GM19463 (cell line): ENCODE measurements around the gene THBS1.

ENCODE experiments used
- ATAC-seq: cut with Tn5 transposase; IDR thresholded peaks from one replicate; pipeline ENCODE4 v1.9.1; 2021; ENCODE audit warnings: mild to moderate bottlenecking, moderate library complexity; ENCODE audit not compliant: unreplicated experiment

THBS1 gene

GRCh38 chr15:39580485-39581241 lies at the start of gene THBS1:
Gene THBS1 (plus strand): TSS chr15:39581079. CDS start chr15:39581858, 779 bp downstream.
- peak; percentile 15 for ATAC-seq

- no peak for ATAC-seq
Observed at GRCh38 chr15:39534996-39535395, 45.9 kb upstream of the THBS1 start.

GRCh38 chr15:39535466-39535865 lies 45.4 kb upstream of the THBS1 start:
- no peak for ATAC-seq

- ATAC-seq = no peak
Observed at GRCh38 chr15:39538936-39539335, 41.9 kb upstream of the THBS1 start.

GRCh38 chr15:39539466-39539865 lies 41.4 kb upstream of the THBS1 start:
- ATAC-seq = no peak

GRCh38 chr15:39539973-39540558 lies 40.8 kb upstream of the THBS1 start:
- no peak for ATAC-seq

- no peak for ATAC-seq
Observed at GRCh38 chr15:39542385-39543065, 38.4 kb upstream of the THBS1 start.

- no peak for ATAC-seq
Observed at GRCh38 chr15:39543651-39544050, 37.2 kb upstream of the THBS1 start.

GRCh38 chr15:39546842-39547241 lies 34.0 kb upstream of the THBS1 start:
- no peak for ATAC-seq

GRCh38 chr15:39548561-39548960 lies 32.3 kb upstream of the THBS1 start:
- no peak for ATAC-seq

- ATAC-seq = no peak
Observed at GRCh38 chr15:39549912-39550311, 31.0 kb upstream of the THBS1 start.

- no peak for ATAC-seq
Observed at GRCh38 chr15:39551476-39551875, 29.4 kb upstream of the THBS1 start.

GRCh38 chr15:39552556-39552955 lies 28.3 kb upstream of the THBS1 start:
- ATAC-seq = no peak

GRCh38 chr15:39553947-39554693 lies 26.8 kb upstream of the THBS1 start:
- peak; percentile 47 for ATAC-seq

GRCh38 chr15:39554746-39555387 lies 26.0 kb upstream of the THBS1 start:
- peak; percentile 49 for ATAC-seq

- ATAC-seq = no peak
Observed at GRCh38 chr15:39555885-39556284, 25.0 kb upstream of the THBS1 start.

- no peak for ATAC-seq
Observed at GRCh38 chr15:39556461-39556860, 24.4 kb upstream of the THBS1 start.

- ATAC-seq = no peak
Observed at GRCh38 chr15:39558421-39558820, 22.5 kb upstream of the THBS1 start.

GRCh38 chr15:39564972-39565665 lies 15.8 kb upstream of the THBS1 start:
- no peak for ATAC-seq

GRCh38 chr15:39565851-39566250 lies 15.0 kb upstream of the THBS1 start:
- ATAC-seq = no peak
